HG02981 (cell line): ENCODE results near the gene GPR179.
"Not testable (repeated sequence)": the region's sequence is repeated elsewhere in the genome, so short reads cannot be mapped to it uniquely, and the experiment has no call there.

Experiments used
- ATAC-seq: cut with Tn5 transposase; IDR thresholded peaks from one replicate; pipeline ENCODE4 v1.9.1; 2021; ENCODE audit warnings: mild to moderate bottlenecking, moderate library complexity; ENCODE audit not compliant: unreplicated experiment

The GPR179 gene

GRCh38 chr17:38324141-38324697 is 19.5 kb downstream of the GPR179 start:
- ATAC-seq: no peak

- no peak for ATAC-seq
Observed at GRCh38 chr17:38322897-38323296, 20.9 kb downstream of the GPR179 start.

- ATAC-seq: no peak
Observed at GRCh38 chr17:38322156-38322779, 21.5 kb downstream of the GPR179 start.

GRCh38 chr17:38320482-38320881 is 23.3 kb downstream of the GPR179 start:
- ATAC-seq: no peak

GRCh38 chr17:38317081-38317480 is 26.7 kb downstream of the GPR179 start:
- no peak for ATAC-seq

- no peak for ATAC-seq
Observed at GRCh38 chr17:38315497-38315896, 28.3 kb downstream of the GPR179 start.

- ATAC-seq: peak; percentile 93
Observed at GRCh38 chr17:38296834-38297517, 46.8 kb downstream of the GPR179 start, which contains the start of gene MRPL45. Gene MRPL45, plus strand, starts transcription at chr17:38297168. Its CDS starts 16 bp downstream, at chr17:38297184.

- ATAC-seq: not testable (repeated sequence)
Observed at GRCh38 chr17:38295602-38296365, 48.0 kb downstream of the GPR179 start.

- ATAC-seq: not testable (repeated sequence)
Observed at GRCh38 chr17:38289760-38290159, 54.0 kb downstream of the GPR179 start.

- not testable (repeated sequence) for ATAC-seq
Observed at GRCh38 chr17:38288217-38288827, 55.4 kb downstream of the GPR179 start.

GRCh38 chr17:38286501-38287091 is 57.2 kb downstream of the GPR179 start:
- not testable (repeated sequence) for ATAC-seq

- not testable (repeated sequence) for ATAC-seq
Observed at GRCh38 chr17:38285994-38286393, 57.8 kb downstream of the GPR179 start.
